ENCODE data around the gene CABLES2. TPM values are rescaled to one million over a fixed set of nuclear protein-coding genes. Genes with fewer than 3 reads are reported as not detected.

The CABLES2 gene
- total and polyA plus RNA-seq, 10 of the 15 experiments (the other 5 are each of a cell fraction or from before 2014, with no cell fraction given): 2.2 to 14.9 (median 5.3) TPM

GRCh38 chr20:62393335-62393665 lies 13.8 kb downstream of the CABLES2 start:
- CTCF ChIA-PET: no interaction called here

More at GRCh38 chr20:62393335-62393665, 13.8 kb downstream of the CABLES2 start:
- H3K4me1 ChIP-seq (ENCODE audit: control insufficient read depth, insufficient read depth, low read length): no peaks in the 10 kb centered on the region; the same call in 1 of the 2 replicates
- FAIRE-seq: no peak
- ChIA-PET SMC1A (ENCODE audit: uncharacterized antibody, unreplicated experiment) (no interaction called here), POLR2A (no interaction called here), RAD21 (ENCODE audit: unreplicated experiment) (no interaction called here)
- peaks cover 9 to 13% of the 10 kb centered on the region in 2 experiments for H3K36me3 ChIP-seq (ENCODE audit: control insufficient read depth in 2 of 2, insufficient read depth in 2 of 2, low read length in 1 of 2)
- intact Hi-C loops (cut with micrococcal nuclease; ENCODE audit: unreplicated experiment): no loop called here
- H2AFZ ChIP-seq (ENCODE audit: control insufficient read depth, low read depth, low read length): no peak overlapping the region
- no peak for ATAC-seq
- DNase-seq (ENCODE audit: low read depth, low spot score): no peak
- H3K4me2 ChIP-seq (ENCODE audit: control insufficient read depth, insufficient read depth): no peak overlapping the region
- TF ChIP-seq CTCF (IDR thresholded peaks at IDR 0.05 in 2 of 3, conservative IDR thresholded peaks at IDR 0.05 in 1 of 3; ENCODE audit: control insufficient read depth in 2 of 3, extremely low read depth in 1 of 3, insufficient read depth in 1 of 3, low read depth in 3 of 3, low read length in 3 of 3): no peak
- no peak for TF ChIP-seq MYC (IDR thresholded peaks at IDR 0.05; ENCODE audit: insufficient read depth, insufficient read length, insufficient replicate concordance, low read length, severe bottlenecking)
- TF ChIP-seq PKNOX1 (IDR thresholded peaks at IDR 0.05): no peak
- no peak for TF ChIP-seq MAX (IDR thresholded peaks at IDR 0.05; ENCODE audit: low read depth, low read length)
- no peak for TF ChIP-seq TAF1 (IDR thresholded peaks at IDR 0.05; ENCODE audit: borderline replicate concordance, low read depth, low read length)
- no peak for TF ChIP-seq DPF2 (IDR thresholded peaks at IDR 0.05)
- TF ChIP-seq CHD1 (IDR thresholded peaks at IDR 0.05; ENCODE audit: low read depth, low read length): no peak
- TF ChIP-seq IRF4 (IDR thresholded peaks at IDR 0.05; ENCODE audit: low read depth, low read length): no peak
- no peak for TF ChIP-seq ZNF592 (IDR thresholded peaks at IDR 0.05)
- TF ChIP-seq RELA (IDR thresholded peaks at IDR 0.05; ENCODE audit: borderline replicate concordance, partially characterized antibody): no peak
- peaks cover 12% of the 10 kb centered on the region for H3K79me2 ChIP-seq (ENCODE audit: control insufficient read depth, insufficient read depth, low read length)
- no peaks in the 10 kb centered on the region for H3K27me3 ChIP-seq (replicated peaks in 1 of 2; ENCODE audit: control insufficient read depth in 2 of 2, insufficient read depth in 2 of 2, low read length in 1 of 2)
- in situ Hi-C loops (cut with MboI): loop anchor here (25.0 kb wide), 1 partner anchor 381 kb away; no protein-coding TSS in a partner anchor
- BruUV-seq (replicated peaks): no TSS peak
- no peak overlapping the region for H3K27ac ChIP-seq (ENCODE audit: control insufficient read depth, insufficient read depth)
- no peak overlapping the region for H3K9ac ChIP-seq (ENCODE audit: control insufficient read depth, insufficient read depth, low read length)
- WGBS (ENCODE audit: insufficient coverage, insufficient replicate concordance, low lambda C conversion rate, missing lambda C conversion rate): 92% methylated on average over 12 of the region's 12 CpGs
- H3K9me3 ChIP-seq (replicated peaks; ENCODE audit: control insufficient read depth, insufficient read depth, low read length): no peaks in the 10 kb centered on the region; the same call in 2 of the 3 replicates
- no peaks in the 10 kb centered on the region for H4K20me1 ChIP-seq (ENCODE audit: control insufficient read depth, insufficient read depth)
- H3K4me3 ChIP-seq: no peak overlapping the region
